Retinal pigment epithelial cell (primary cell): ENCODE data around the gene TNFSF4.
"Not testable (repeated sequence)": the region's sequence is repeated elsewhere in the genome, so short reads cannot be mapped to it uniquely, and the experiment has no call there.

Source experiments
- DNase-seq: peaks from one replicate; pipeline ENCODE4 v3.0.0-alpha.2; 2010; ENCODE audit warnings: low read depth
- H3K4me3 ChIP-seq: 2 replicates; pipeline ENCODE4 v1.5.1; 2011; ENCODE audit warnings: mild to moderate bottlenecking, low read length, control low read depth, moderate library complexity
- CTCF ChIP-seq: conservative IDR thresholded peaks from 2 replicates; pipeline ENCODE4 v1.5.1; 2011; ENCODE audit warnings: low read depth, low read length, control low read depth, inconsistent platforms

TNFSF4 gene

GRCh38 chr1:173243300-173243699 lies 36.2 kb upstream of the TNFSF4 start:
- H3K4me3 ChIP-seq = no peak overlapping the region
- no peak for TF ChIP-seq CTCF

GRCh38 chr1:173241528-173242347 lies 34.6 kb upstream of the TNFSF4 start:
- no peak for DNase-seq
- no peak for TF ChIP-seq CTCF

More at GRCh38 chr1:173243300-173243699, 36.2 kb upstream of the TNFSF4 start:
- no peak for DNase-seq

GRCh38 chr1:173240609-173241008 lies 33.5 kb upstream of the TNFSF4 start:
- DNase-seq = no peak
- no peak overlapping the region for H3K4me3 ChIP-seq
- no peak for TF ChIP-seq CTCF

More at GRCh38 chr1:173241528-173242347, 34.6 kb upstream of the TNFSF4 start:
- no peak overlapping the region for H3K4me3 ChIP-seq

DNA sequence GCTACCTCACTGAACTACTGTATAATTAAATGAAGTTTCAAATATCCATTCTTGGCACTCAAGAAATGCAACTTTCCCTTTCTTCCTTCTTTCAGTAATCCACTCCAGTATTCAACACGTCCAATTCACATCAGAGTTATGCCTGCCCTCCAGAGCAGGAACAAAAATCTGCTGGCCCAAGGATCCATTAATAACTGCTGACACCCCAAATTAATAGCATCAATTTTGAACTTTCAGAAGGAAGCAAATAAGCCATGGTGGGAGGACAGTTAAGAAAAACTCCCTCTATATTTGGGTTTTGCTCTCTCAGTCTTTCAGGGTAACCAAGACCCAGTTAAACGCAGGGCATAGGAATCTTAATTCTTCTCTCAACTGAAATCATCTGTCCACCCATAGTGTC lies 31.9 kb upstream of the TNFSF4 start:
- TF ChIP-seq CTCF = no peak
- no peak overlapping the region for H3K4me3 ChIP-seq
- no peak for DNase-seq

DNA sequence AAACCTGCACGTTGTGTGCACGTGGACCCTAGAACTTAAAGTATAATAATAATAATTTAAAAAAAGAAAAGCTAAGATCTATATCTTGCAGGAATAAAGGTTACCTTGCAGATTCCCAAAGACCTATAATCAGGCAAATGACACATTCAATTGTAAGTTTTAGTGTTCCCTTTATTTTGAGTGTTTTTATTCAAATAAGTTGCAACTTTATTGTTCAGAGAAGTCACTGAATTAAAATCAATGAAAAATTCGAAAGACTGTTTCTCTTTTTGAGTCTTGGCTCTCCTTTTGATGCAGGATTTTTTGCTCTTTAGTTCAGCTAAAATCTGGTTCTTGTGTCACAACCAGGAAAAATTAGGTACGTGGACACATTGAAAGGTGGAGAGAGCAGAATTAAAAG lies 27.8 kb upstream of the TNFSF4 start:
- no peak for TF ChIP-seq CTCF
- DNase-seq = no peak
- H3K4me3 ChIP-seq = no peak overlapping the region

DNA sequence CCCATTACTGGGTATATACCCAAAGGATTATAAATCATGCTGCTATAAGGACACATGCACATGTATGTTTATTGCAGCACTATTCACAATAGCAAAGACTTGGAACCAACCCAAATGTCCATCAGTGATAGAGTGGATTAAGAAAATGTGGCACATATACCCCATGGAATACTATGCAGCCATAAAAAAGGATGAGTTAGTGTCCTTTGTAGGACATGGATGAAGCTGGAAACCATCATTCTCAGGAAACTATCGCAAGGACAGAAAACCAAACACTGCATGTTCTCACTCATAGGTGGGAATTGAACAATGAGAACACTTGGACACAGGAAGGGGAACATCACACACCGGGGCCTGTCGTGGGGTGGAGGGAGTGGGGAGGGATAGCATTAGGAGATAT lies 27.3 kb upstream of the TNFSF4 start:
- not testable (repeated sequence) for H3K4me3 ChIP-seq, DNase-seq

GRCh38 chr1:173229031-173229430 lies 21.9 kb upstream of the TNFSF4 start:
- not testable (repeated sequence) for DNase-seq, H3K4me3 ChIP-seq

GRCh38 chr1:173224949-173225348 lies 17.8 kb upstream of the TNFSF4 start:
- TF ChIP-seq CTCF = no peak
- DNase-seq = no peak
- no peak overlapping the region for H3K4me3 ChIP-seq
